SK-MEL-5 (cell line): ENCODE measurements around the gene FKBP6. TPM values are rescaled to one million over a fixed set of nuclear protein-coding genes. Genes with fewer than 3 reads are reported as not detected.
"Not testable (repeated sequence)": the region's sequence is repeated elsewhere in the genome, so short reads cannot be mapped to it uniquely, and the experiment has no call there.

Experiments
- DNase-seq: peaks from one replicate; pipeline ENCODE4 v3.0.0-alpha.2; 2016; ENCODE audit warnings: low read depth, low spot score
- in situ Hi-C: cut with HindIII; loops from 2 replicates; pipeline ENCODE4 v1.10.0; 2016; ENCODE audit warnings: low sequenced_read_pairs, high pct_unique_total_duplicates, low pct_unique_long_range_greater_than_20kb
- polyA plus RNA-seq, 2 experiments: library from polyadenylated mRNA; depleted of rRNA; stranded (reverse); fragments of >200 nt; gene quantifications; 2 replicates each; pipeline ENCODE4 v1.2.3, GENCODE V29; 2015
- total RNA-seq: library from RNA; depleted of rRNA; stranded (reverse); fragments of >200 nt; shearing (Covaris generic); gene quantifications from 2 replicates; pipeline ENCODE4 v1.2.3, GENCODE V29; 2014; rRNA removed

FKBP6 gene, protein sequence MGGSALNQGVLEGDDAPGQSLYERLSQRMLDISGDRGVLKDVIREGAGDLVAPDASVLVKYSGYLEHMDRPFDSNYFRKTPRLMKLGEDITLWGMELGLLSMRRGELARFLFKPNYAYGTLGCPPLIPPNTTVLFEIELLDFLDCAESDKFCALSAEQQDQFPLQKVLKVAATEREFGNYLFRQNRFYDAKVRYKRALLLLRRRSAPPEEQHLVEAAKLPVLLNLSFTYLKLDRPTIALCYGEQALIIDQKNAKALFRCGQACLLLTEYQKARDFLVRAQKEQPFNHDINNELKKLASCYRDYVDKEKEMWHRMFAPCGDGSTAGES
- total RNA-seq, result not detected in 2 replicates
- polyA plus RNA-seq (2015; cell fraction: cytosol; rRNA removed), result not detected in 2 replicates
- 0.05 and 0.42 TPM in 2 replicates for polyA plus RNA-seq (2015; cell fraction: nucleus; rRNA removed)

DNA sequence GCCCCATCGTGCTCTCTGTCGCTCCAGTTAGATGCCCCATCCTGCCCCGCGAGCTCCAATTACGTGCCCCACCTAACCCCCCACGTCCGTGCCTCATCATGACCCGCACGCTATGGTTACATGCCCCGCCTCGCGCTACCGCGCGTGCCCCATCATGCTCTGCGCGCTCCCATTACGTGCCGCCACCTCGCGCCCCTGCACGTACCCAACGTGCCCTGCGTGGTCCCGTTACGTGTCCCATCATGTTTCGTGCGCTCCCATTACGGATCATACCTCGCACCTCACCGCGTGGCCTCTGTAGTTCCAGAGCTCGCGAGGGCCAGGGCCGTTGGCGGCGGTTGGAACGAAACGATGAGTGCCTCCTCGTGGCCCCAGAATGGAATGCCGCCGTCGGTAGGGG lies at the start of gene FKBP6, which contains the start of gene TRIM50:
Gene FKBP6 (plus strand): TSS at position 240 of the 400 bp plus-strand sequence. CDS start 268 bp downstream, outside the sequence.
Gene TRIM50 (minus strand): TSS at position 161 of the 400 bp plus-strand sequence. CDS start 3,295 bp downstream, outside the sequence.
- DNase-seq, in situ Hi-C loops: not testable (repeated sequence)

DNA sequence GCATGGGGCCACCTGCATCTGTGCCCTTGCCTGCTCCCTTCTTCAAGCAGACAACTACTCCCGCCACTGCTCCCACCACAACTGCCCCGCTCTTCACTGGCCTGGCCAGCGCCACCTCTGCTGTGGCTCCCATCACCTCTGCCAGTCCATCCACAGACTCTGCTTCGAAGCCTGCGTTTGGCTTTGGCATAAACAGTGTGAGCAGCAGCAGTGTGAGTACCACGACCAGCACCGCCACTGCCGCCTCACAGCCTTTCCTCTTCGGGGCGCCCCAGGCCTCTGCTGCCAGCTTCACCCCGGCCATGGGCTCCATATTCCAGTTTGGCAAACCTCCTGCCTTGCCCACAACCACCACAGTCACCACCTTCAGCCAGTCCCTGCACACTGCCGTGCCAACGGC lies 30.7 kb upstream of the FKBP6 start:
- in situ Hi-C loops, DNase-seq: not testable (repeated sequence)

DNA sequence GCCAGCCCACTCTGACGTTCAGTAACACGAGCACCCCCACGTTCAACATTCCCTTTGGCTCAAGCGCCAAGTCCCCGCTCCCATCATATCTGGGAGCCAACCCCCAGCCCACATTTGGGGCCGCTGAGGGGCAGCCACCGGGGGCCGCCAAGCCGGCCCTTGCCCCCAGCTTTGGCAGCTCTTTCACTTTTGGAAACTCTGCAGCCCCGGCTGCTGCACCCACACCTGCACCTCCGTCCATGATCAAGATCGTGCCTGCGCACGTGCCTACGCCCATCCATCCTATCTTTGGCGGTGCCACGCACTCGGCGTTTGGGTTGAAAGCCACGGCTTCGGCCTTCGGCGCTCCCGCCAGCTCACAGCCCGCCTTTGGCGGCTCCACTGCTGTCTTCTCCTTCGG lies 30.3 kb upstream of the FKBP6 start:
- in situ Hi-C loops, DNase-seq: not testable (repeated sequence)

DNA sequence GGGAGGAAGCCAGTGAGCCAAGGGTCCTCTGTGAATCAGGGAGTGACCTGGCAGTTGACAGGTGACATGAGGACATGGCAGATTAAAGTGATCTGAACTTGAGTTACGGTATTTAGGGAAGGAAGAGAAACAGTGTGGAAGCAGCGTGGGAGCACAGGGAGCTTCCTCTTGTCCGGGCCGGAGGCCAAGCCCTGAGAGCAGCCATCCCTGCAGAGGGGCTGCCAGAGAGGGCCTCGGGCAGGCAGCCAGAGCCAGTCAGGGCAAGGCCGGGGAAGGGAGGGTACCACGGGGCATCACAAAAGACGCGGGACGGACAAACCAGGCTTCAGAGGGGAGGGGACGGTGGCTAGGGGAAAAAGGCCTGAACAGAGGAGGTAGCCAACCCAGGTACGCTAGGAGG lies 28.1 kb upstream of the FKBP6 start:
- in situ Hi-C loops, DNase-seq: not testable (repeated sequence)

DNA sequence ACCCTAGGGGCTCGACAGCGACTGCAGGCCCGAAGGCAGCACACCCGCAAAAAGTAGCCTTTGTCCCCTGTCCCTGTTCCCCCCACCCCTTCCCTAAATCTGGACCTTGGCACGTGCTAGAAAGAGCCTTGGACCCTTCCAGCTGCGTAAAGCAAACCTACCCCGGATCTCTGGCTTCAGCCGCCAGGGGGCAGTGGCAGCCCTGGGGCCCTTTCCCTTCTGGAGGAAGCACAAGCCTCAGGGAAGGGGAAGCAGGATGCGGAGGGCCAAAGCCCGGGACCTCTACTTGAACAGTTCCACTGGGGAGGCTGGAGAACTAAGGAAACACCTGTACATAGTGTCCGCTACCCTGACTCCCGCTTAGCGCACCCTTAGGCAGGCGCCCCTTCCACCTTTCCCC lies 26.9 kb upstream of the FKBP6 start:
- in situ Hi-C loops, DNase-seq: not testable (repeated sequence)

DNA sequence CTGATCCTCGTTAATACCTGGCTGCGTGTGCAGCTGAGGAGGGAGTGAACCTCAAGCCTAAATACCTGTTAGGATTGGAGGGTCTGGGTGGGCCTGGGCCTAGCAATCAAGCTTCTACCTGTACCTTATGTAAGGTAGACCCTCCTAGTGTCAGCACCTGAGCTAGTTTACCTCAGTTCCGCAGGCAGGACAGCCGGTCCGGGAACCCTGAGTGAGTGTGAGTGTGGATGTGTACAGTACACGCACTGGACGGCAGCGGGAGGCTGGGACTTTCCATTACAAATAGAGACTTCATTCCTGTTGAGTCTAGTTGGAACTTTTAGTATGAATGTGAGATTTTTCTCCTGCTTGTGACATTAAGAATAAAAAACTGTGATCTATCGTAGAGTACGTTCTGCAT lies 25.1 kb upstream of the FKBP6 start:
- in situ Hi-C loops, DNase-seq: not testable (repeated sequence)

DNA sequence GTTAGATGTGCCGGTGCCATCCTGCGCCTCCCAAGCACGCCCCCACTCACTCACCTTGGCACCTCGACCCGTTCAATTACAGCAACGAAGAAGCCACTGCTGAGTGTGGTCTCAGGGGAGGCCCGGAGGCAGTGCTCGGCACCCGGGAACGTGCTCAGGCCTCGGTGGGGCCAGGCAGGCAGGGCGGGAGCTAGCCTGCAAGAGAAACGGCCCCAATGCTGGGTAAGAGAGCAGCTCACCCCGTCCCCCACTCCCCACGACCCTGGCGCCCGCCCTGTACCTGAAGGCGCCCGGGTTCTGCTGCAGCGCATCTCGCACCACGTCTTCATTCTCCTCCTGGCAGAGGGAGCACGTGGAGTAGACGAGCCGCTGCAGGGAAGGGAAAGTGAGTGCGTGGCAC lies 24.4 kb upstream of the FKBP6 start:
- no peak for DNase-seq
- in situ Hi-C loops, result no loop called here

DNA sequence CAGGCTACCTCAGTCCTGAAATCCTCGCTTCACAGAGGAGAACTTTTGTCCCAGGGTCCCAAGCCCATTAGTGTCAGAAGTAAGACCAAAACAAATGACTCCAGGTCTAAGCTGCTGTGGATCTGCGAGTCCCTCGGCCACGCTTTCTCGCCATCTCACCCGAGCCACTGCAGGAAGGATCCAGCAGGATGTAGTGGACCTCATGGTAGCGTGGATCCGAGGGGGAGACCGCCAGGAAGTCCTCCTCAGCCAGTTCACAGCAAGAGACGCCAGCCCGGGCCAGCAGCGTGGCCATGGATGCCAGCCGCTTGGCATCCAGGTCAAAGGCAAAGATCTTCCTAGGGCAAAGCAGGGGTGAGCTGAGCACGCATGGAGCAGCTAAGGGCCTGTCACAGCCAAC lies 23.9 kb upstream of the FKBP6 start:
- in situ Hi-C loops, result no loop called here
- no peak for DNase-seq

DNA sequence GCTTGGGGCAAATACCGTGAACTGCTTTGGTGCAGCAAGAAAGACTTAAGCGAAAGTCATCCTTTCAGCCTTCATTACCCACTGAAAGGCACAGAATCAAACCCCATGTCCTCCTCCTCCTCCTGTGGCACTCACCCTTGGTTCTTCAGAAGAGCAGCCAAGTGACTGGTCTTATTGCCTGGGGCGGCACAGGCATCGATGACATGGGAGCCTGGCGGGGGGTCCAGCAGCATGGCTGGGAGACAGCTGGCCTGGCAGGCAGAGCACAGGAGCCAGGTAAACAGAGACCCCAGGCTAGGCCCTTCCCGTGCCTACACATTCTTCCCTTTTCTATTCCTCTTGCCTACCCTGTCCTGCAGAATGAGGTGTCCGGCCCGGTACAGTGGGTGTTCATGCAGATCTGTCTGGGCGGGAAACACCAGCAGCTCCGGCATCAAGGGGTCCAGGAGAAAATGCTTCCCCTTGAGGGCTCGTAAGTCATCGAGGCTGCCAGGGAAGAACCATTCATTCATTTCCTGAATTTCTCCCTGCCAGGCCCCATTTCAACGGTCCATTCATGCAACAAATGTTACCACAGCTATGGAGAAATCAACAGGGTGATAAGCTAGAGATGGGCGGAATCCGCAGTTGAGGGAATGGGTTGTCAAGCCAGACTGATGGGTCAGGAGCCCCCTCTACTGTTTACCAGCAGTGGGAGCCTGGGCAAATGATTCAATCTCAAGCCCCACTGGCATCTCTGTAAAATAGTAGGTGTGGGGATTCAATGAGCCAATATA lies 23.2 kb upstream of the FKBP6 start:
- in situ Hi-C loops, result not testable (repeated sequence)

DNA sequence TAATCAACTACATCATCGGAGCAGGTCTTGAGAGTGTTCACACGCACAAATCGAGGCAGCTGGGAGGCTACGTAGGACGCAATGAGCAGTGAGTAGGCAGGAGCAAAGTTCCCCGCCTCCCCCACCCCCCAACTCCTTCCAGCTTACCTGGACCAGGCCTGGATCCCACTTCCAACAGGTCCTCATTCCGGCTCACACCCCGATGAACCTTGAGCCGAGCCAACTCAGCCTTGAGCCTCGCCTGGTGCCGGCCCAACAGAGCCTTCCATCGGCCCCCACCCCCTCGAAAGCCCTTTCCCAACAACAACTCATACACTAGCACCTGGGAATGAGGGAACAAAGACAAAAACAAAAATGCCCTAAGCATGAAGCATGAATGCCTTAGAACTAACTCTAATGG lies 20.5 kb upstream of the FKBP6 start:
- DNase-seq, result no peak
- in situ Hi-C loops, result no loop called here

More for the DNA sequence above, 23.2 kb upstream of the FKBP6 start:
- not testable (repeated sequence) for DNase-seq

DNA sequence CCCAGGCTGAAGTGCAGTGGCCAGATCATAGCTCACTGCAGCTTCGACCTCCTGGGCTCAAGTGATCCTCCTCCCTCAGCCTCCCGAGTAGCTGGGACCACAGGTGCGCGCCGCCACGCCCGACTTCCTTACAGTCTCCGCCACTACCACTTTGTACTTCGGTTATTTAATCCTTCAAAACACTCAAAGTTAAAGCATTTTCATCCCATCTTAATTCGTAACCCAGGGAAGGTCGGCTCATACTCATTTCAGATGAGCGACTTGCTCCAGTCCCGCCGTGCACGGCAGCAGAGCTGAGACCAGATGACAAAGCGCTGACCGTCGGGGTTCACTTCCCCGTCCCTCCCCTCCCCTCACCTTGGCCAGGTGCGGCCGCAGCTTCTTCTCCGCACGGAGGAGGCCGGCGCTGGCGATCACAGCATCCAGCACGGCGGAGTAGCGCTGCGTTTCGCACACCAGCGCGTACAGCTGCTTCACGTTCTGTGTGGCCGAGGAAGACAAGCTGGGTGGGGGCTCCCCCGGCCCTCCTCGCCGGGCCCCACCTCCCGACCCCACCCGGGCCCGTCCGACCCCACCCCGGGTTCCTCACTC lies 19.8 kb upstream of the FKBP6 start:
- in situ Hi-C loops, result no loop called here
- no peak for DNase-seq

DNA sequence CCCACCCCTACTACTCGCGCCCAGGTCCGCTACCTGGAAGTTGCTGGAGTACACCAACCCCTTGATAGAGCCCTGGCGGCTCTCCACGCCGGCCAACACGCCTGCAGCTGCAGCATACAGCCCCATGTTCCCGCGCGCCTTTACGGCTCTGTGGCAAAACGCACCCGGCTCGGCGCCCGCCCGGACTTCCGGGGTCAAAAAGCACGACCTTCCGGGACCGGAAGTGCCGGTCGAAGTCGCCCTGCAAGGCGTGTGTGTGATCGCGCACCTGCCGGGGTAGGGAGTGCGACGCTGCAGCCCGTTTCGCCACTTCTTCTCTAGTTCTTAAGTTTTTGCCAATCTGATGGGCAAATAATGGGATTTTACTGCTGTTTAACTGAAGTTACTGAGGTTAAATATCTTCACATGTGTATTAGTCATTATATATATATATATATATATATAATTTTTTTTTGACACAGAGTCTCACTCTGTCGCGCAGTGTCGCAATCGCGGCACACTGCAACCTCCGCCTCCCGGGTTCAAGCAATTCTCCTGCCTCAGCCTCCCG lies 19.2 kb upstream of the FKBP6 start, which contains the start of gene NSUN5:
Gene NSUN5 (minus strand): TSS at position 162 of the 550 bp plus-strand sequence. CDS start 36 bp downstream, at position 126.
- in situ Hi-C loops, result no loop called here
- peak; percentile 89 for DNase-seq

DNA sequence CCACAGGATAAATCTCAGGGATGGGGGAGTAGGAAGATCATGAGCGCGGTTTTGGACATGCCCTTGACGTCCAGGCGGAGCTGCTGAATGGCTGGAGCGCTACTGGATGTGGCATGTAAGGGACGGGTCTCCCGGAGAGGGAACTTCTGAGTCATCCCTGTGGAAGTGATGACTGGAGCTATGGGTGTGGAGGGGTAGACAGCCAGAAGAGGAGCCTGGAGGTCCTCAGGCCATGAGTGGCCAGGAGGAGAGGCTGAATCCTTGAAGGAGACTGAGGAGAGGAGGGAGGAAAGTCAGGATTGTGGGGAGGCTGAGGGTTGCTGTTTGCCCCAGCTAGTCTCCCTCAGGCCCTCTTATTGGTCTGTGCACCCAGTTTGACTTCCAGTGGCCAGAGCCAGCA lies 16.5 kb upstream of the FKBP6 start:
- in situ Hi-C loops, DNase-seq: not testable (repeated sequence)

DNA sequence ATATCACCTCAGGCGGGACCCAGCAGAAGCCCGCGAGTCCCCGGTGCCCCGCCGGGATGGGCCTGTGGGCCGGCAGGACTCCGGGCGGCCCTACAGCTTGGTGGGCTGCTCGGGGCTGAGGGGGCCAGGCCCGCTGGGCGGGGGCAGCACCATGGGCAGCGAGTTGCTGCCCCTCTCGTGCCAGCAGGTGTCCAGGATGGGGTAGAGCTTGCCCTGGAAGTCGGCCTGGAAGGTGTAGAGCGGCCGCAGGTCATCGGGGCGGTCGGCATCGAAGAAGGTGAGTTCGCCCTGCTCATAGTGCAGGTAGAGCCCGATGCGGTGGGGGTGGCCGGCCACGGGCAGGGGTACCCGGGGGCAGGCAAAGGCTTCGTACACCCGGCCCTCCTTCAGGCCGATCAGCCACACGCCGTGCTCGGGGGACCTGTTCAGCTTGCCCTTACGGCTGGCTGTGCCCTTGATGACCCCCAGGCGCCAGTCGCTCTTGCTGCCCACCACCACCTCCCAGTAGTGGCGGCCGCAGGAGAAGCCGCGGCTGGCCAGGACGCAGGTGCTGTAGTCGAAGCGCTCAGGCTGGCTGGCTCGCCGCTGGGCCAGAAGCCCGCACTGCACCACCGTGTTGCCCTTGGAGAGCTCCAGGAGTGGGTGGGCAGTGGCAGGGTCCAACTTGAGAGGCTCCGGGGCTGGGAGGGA lies 15.0 kb upstream of the FKBP6 start:
- in situ Hi-C loops, result no loop called here
- no peak for DNase-seq

DNA sequence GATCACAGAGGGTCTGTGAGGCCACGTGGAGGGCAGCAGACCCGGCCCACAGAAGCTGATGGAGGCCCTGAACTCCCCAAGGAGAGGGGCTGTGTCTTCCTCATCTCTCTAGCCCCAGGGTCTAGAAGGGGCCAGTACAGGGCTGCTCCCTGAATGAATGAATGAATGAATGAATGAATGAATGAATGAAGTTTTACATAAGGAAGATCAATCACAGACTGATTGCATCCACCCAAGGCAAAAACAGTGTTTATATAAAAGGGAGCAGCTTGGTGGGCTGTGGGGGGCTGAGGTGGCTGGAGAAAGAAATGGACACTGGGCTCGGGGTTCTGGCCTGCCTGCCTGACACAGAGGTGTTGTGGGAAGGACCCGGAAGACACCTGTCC lies 14.4 kb upstream of the FKBP6 start:
- no peak for DNase-seq
- in situ Hi-C loops, result no loop called here

DNA sequence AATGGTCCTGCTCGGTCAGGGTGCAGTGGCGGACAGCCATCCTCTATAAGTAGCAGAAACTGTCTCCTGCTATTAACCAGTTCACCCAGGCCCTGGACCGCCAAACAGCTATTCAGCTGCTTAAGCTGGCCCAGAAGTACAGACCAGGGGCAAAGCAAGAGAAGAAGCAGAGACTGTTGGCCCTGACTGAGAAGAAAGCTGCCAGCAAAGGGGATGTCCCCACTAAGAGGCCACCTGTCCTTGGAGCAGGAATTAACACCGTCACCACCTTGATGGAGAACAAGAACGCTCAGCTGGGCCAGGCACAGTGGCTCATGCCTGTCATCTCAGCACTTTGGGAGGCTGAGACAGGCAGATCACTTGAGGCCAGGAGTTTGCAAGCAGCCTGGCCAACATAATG lies 13.7 kb upstream of the FKBP6 start:
- no peak for DNase-seq
- in situ Hi-C loops, result no loop called here

DNA sequence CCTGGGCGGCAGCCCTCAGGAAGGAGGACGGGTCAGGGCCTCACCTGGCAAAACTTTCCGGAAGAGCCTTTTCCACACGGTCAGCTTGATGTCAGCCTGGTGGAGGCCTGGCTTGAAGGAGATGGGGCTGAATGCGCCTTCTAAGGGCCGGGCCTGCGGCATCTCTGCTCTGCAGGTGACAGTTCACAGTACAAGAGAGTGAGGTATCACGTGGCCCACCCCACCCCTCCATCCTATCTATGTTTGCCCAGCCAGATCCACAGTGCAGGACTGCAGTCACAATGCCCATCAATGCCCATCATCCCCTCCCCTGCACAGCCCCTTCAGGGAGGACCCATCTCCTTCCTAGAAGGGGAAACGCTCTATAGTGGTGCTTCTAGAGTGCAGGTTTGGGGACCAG lies 11.4 kb upstream of the FKBP6 start:
- in situ Hi-C loops, result no loop called here
- no peak for DNase-seq
